ENCODE results near the gene TMEM129. TPM values are rescaled to one million over a fixed set of nuclear protein-coding genes. Genes with fewer than 3 reads are reported as not detected.

TMEM129 gene
- polyA plus RNA-seq, 1 donor from 2014 or later, result 42.1 TPM

GRCh38 chr4:1711571-1712215 lies 9.4 kb downstream of the TMEM129 start:
- Histone ChIP-seq H3K9me3 (ENCODE audit: low read length) (no peaks in the 10 kb centered on the region), H3K27ac (ENCODE audit: low read length) (peak overlapping the region; percentile 65), H3K4me2 (ENCODE audit: low read length) (peak overlapping the region; percentile 94), H3K36me3 (ENCODE audit: insufficient read depth, low read length) (no peaks in the 10 kb centered on the region), H3K9ac (ENCODE audit: low read length) (peak overlapping the region; percentile 83), H3K4me3 (ENCODE audit: low read length) (peak overlapping the region; percentile 97), H3K9me2 (ENCODE audit: insufficient read depth, low read length) (no peaks in the 10 kb centered on the region), H3K27me3 (ENCODE audit: insufficient read depth, low read depth, low read length) (no peaks in the 10 kb centered on the region), H2AFZ (ENCODE audit: low read depth, low read length) (peak overlapping the region; percentile 40), H3F3A (ENCODE audit: insufficient read depth, low read length, poor library complexity, severe bottlenecking) (no peaks in the 10 kb centered on the region), H3K79me2 (replicated peaks; ENCODE audit: insufficient read depth, low read length) (peaks cover 32% of the 10 kb centered on the region), H4K20me1 (ENCODE audit: insufficient read depth) (no peaks in the 10 kb centered on the region)
- TF ChIP-seq EP300 (conservative IDR thresholded peaks at IDR 0.05; ENCODE audit: poor library complexity, severe bottlenecking), result no peak
- no peak for TF ChIP-seq EZH2 (IDR thresholded peaks at IDR 0.05; ENCODE audit: borderline replicate concordance, insufficient read depth, low read length, poor library complexity, severe bottlenecking)
- no peak for TF ChIP-seq TAF1 (IDR thresholded peaks at IDR 0.05; ENCODE audit: low read depth)
- TF ChIP-seq MXI1 (conservative IDR thresholded peaks at IDR 0.05; ENCODE audit: poor library complexity, severe bottlenecking), result peak; percentile 20
- peak; percentile 50 for TF ChIP-seq REST (IDR thresholded peaks at IDR 0.05; ENCODE audit: borderline replicate concordance)

GRCh38 chr4:1711055-1711570 lies 10.0 kb downstream of the TMEM129 start:
- peak overlapping the region; percentile 40 for H2AFZ ChIP-seq (ENCODE audit: low read depth, low read length)
- TF ChIP-seq POLR2AphosphoS5 (IDR thresholded peaks at IDR 0.05), result no peak
- H3K79me2 ChIP-seq (replicated peaks; ENCODE audit: insufficient read depth, low read length), result peaks cover 32% of the 10 kb centered on the region

GRCh38 chr4:1708581-1708980 lies 12.5 kb downstream of the TMEM129 start:
- Histone ChIP-seq H3K27ac (ENCODE audit: low read length) (no peak overlapping the region), H3K4me2 (ENCODE audit: low read length) (no peak overlapping the region), H4K20me1 (ENCODE audit: insufficient read depth) (no peaks in the 10 kb centered on the region)

More at GRCh38 chr4:1711055-1711570, 10.0 kb downstream of the TMEM129 start:
- H3K36me3 ChIP-seq (ENCODE audit: insufficient read depth, low read length), result no peaks in the 10 kb centered on the region
- H3K4me2 ChIP-seq (ENCODE audit: low read length), result peak overlapping the region; percentile 94
- H3K27me3 ChIP-seq (ENCODE audit: insufficient read depth, low read depth, low read length), result no peaks in the 10 kb centered on the region
- peak overlapping the region; percentile 83 for H3K9ac ChIP-seq (ENCODE audit: low read length)
- H4K20me1 ChIP-seq (ENCODE audit: insufficient read depth), result no peaks in the 10 kb centered on the region
- H3F3A ChIP-seq (ENCODE audit: insufficient read depth, low read length, poor library complexity, severe bottlenecking), result no peaks in the 10 kb centered on the region
- peak overlapping the region; percentile 65 for H3K27ac ChIP-seq (ENCODE audit: low read length)
- H3K9me2 ChIP-seq (ENCODE audit: insufficient read depth, low read length), result no peaks in the 10 kb centered on the region
- no peaks in the 10 kb centered on the region for H3K9me3 ChIP-seq (ENCODE audit: low read length)
- H3K4me3 ChIP-seq (ENCODE audit: low read length), result peak overlapping the region; percentile 97

More at GRCh38 chr4:1708581-1708980, 12.5 kb downstream of the TMEM129 start:
- TF ChIP-seq POLR2AphosphoS5 (IDR thresholded peaks at IDR 0.05) (no peak), TAF1 (IDR thresholded peaks at IDR 0.05; ENCODE audit: low read depth) (no peak)
- Histone ChIP-seq H3K4me3 (ENCODE audit: low read length) (no peak overlapping the region), H3K79me2 (replicated peaks; ENCODE audit: insufficient read depth, low read length) (peaks cover 39% of the 10 kb centered on the region), H3F3A (ENCODE audit: insufficient read depth, low read length, poor library complexity, severe bottlenecking) (no peaks in the 10 kb centered on the region), H3K9ac (ENCODE audit: low read length) (no peak overlapping the region), H2AFZ (ENCODE audit: low read depth, low read length) (no peak overlapping the region), H3K9me3 (ENCODE audit: low read length) (no peaks in the 10 kb centered on the region), H3K36me3 (ENCODE audit: insufficient read depth, low read length) (no peaks in the 10 kb centered on the region), H3K9me2 (ENCODE audit: insufficient read depth, low read length) (no peaks in the 10 kb centered on the region), H3K27me3 (ENCODE audit: insufficient read depth, low read depth, low read length) (no peaks in the 10 kb centered on the region)
